Dendritic cell treated with granulocyte-macrophage colony-stimulating factor and Interleukin-4, amounts not matched to agents 40 ng/mL and 50 ng/mL, for 4 days (primary cell): ENCODE data around the gene EPC1.
"Not testable (repeated sequence)": the region's sequence is repeated elsewhere in the genome, so short reads cannot be mapped to it uniquely, and the experiment has no call there.

Experiments
- H3K27ac Mint-ChIP-seq: one replicate; pipeline ENCODE4 v1.8.0; 2022; ENCODE audit warnings: mild to moderate bottlenecking, mixed read lengths
- H3K27me3 Mint-ChIP-seq: one replicate; pipeline ENCODE4 v1.8.0; 2022; ENCODE audit warnings: mild to moderate bottlenecking, mixed read lengths
- H3K36me3 Mint-ChIP-seq: one replicate; pipeline ENCODE4 v1.8.0; 2022; ENCODE audit warnings: low read depth, mixed read lengths
- H3K4me1 Mint-ChIP-seq: one replicate; pipeline ENCODE4 v1.8.0; 2022; ENCODE audit warnings: low read depth, mixed read lengths
- H3K4me3 Mint-ChIP-seq: one replicate; pipeline ENCODE4 v1.8.0; 2022; ENCODE audit warnings: mild to moderate bottlenecking, moderate library complexity, mixed read lengths
- H3K9me3 Mint-ChIP-seq: one replicate; pipeline ENCODE4 v1.8.0; 2022; ENCODE audit warnings: mixed read lengths
- intact Hi-C: fragments of 100-400 bp; cut with micrococcal nuclease; formaldehyde crosslinking; loops from one replicate; pipeline ENCODE4 v1.15.0; 2022

Gene EPC1

DNA sequence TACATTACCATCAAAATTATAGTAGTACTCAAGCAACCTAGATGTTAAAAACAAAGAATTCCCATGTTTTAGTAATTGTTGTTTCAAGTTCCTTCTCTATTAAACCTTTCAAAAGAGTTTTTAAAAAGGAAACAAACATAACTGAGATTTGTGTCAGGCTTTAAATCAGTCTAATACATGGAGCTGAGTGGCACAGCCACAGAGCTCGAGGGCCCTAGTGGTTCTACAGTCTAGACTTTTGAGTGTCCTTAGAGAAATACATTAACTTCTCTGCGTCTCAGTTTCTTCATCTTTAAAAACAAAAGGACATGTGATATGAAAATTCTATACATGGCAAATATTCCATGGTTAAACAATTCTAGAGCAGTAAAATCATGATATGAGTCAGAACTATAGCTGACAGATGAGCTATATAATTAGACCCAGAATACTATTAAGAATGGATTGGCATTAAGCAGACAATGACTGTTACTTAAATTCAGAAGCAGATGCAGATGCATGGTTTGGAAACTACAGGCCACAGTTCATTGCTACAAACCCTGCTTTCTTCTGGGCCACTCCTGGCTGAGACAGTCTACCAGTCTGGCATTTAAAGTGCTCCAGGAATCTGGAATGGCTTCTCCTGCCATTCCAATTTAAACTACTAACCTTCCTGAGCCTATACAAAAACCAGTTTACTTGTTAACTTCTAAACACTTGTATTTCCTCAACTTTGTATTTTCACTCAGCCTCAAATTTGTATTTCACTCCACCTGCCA lies 77.4 kb downstream of the EPC1 start:
- Mint-ChIP-seq H3K4me3 (no peak overlapping the region), H3K9me3 (no peaks in the 10 kb centered on the region), H3K27me3 (no peaks in the 10 kb centered on the region), H3K27ac (no peak overlapping the region), H3K36me3 (peaks cover 64% of the 10 kb centered on the region), H3K4me1 (peaks cover 8% of the 10 kb centered on the region)
- intact Hi-C loops: loop anchor here (5.0 kb wide), 1 partner anchor 78 kb away; the partner anchor contains the start of gene EPC1

DNA sequence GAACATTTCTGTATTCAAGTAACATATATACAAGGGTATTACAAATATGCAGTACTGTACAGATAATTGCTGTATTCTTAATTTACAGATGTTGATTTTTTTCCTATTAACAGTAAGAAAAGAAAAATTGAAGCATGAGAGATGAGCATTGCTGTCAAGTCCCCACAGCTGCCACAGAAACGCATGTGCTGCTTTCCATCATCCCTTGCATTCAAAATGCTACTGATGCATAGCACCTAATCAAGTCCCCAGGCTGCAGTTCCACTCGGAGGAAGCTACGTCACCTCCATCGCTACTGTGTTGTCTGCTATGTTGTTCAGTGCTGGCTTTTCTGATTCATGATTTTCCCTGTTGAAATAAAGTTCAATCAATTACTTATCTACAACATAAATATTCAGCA lies 78.2 kb downstream of the EPC1 start:
- intact Hi-C loops: no loop called here
- Mint-ChIP-seq H3K36me3 (peaks cover 64% of the 10 kb centered on the region), H3K4me1 (peaks cover 10% of the 10 kb centered on the region)

DNA sequence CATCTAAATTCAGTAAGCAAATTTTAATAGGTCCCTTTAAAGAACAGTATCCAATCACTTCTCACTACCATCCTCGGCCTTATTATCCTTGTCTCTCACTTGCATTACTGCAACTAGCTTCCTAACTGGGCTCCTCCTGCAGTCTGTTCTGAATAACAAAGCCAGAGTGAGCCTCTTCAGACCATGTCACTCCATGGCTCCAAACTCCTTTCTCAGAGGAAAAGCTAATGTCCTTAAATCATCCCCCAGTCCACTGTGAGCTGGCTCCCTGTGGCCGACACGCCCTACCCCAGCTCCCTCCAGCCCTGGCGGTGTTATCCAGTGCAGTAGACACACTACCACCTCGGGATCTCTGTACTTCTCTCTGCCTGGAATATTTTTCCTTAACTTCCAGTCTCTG lies 80.0 kb downstream of the EPC1 start:
- Mint-ChIP-seq H3K4me1 (peaks cover 9% of the 10 kb centered on the region), H3K36me3 (peaks cover 55% of the 10 kb centered on the region), H3K9me3 (no peaks in the 10 kb centered on the region), H3K4me3 (no peak overlapping the region), H3K27me3 (no peaks in the 10 kb centered on the region), H3K27ac (no peak overlapping the region)
- intact Hi-C loops: no loop called here

More for the DNA sequence above, 78.2 kb downstream of the EPC1 start:
- no peak overlapping the region for H3K4me3 Mint-ChIP-seq
- H3K9me3 Mint-ChIP-seq: no peaks in the 10 kb centered on the region
- no peaks in the 10 kb centered on the region for H3K27me3 Mint-ChIP-seq
- no peak overlapping the region for H3K27ac Mint-ChIP-seq

DNA sequence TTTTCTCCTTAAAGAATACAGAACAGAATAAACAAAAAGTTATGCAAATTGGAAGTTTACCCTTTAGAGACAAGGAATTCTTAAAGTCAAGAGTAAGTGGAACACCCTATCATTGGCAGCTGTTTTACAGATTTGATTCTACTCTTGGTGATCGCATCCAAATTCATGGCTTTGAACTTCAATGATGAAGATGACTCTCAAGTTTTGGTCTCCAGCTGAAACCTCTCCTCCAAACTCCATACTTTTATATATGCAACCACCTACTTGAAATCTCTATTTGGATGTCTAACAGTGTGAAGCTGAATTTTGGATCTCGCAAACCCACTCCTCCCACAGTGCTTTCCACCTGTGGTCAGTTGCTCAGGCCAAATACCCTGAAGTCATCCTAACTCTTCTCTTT lies 80.4 kb downstream of the EPC1 start:
- no peaks in the 10 kb centered on the region for H3K27me3 Mint-ChIP-seq
- H3K9me3 Mint-ChIP-seq: no peaks in the 10 kb centered on the region
- no peak overlapping the region for H3K4me3 Mint-ChIP-seq
- intact Hi-C loops: no loop called here
- peaks cover 51% of the 10 kb centered on the region for H3K36me3 Mint-ChIP-seq
- peaks cover 9% of the 10 kb centered on the region for H3K4me1 Mint-ChIP-seq
- no peak overlapping the region for H3K27ac Mint-ChIP-seq

DNA sequence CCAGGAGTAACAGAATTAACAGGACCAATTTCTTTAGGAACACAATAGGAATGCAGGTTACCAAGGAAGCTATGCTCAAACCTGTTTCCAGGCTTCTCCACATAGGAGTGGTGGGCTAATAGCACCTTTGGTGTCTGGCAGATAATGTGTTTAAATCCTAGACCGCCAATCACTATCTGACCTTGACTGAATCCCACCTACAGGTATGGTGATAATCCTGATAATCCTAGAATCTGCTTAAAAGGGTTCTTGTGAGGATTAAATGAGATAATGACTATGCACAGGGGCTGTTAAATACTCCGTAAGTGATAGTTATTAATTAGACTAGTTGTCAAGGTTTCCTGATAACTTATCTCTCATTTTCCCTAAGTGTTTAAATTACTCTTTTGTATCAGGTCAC lies 81.2 kb downstream of the EPC1 start:
- Mint-ChIP-seq H3K27ac (no peak overlapping the region), H3K36me3 (peaks cover 43% of the 10 kb centered on the region)
- intact Hi-C loops: no loop called here

DNA sequence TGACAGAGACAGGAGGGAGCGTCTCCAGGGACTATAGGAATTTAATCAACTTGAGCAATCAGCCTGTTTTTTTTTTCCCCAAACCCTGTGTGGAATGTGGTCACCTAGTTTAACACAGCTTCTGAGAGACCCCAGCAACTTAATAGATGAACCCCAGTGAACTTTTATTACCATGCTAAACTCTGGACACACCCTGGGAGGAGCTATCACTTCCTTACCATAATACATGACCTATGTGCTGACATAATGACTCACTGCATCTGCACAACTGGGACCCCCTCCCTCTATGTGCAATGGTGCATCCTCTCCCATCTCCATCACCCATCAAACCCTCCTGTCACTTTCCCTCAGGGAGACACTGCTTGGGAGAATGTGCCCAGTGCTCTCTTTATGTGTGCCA lies 83.7 kb downstream of the EPC1 start:
- no peak overlapping the region for H3K4me3 Mint-ChIP-seq
- no peak overlapping the region for H3K27ac Mint-ChIP-seq

More for the DNA sequence above, 81.2 kb downstream of the EPC1 start:
- H3K9me3 Mint-ChIP-seq: no peaks in the 10 kb centered on the region
- no peak overlapping the region for H3K4me3 Mint-ChIP-seq
- no peaks in the 10 kb centered on the region for H3K27me3 Mint-ChIP-seq
- peaks cover 12% of the 10 kb centered on the region for H3K4me1 Mint-ChIP-seq

DNA sequence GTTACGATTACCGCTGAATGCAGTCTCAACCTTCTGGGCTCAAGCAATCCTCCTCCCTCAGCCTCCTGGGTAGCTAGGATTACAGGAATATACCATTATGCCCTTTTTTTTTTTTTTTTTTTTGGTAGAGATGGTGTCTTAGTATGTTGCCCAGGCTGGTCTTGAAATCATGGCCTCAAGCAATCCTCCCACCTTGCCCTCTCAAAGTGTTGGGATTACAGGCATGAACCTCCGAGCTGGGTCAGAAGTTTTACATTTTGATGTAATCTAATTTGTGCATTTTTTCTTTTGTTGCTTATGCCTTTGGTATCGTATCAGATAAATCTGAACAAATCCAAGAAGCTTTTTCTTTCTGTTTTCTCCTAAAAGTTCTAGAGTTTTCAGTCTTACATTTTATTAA lies 87.4 kb downstream of the EPC1 start:
- no peaks in the 10 kb centered on the region for H3K27me3 Mint-ChIP-seq
- no peak overlapping the region for H3K27ac Mint-ChIP-seq
- intact Hi-C loops: no loop called here
- H3K4me1 Mint-ChIP-seq: peaks cover 24% of the 10 kb centered on the region
- H3K36me3 Mint-ChIP-seq: no peaks in the 10 kb centered on the region
- H3K4me3 Mint-ChIP-seq: no peak overlapping the region
- H3K9me3 Mint-ChIP-seq: no peaks in the 10 kb centered on the region

More for the DNA sequence above, 83.7 kb downstream of the EPC1 start:
- H3K9me3 Mint-ChIP-seq: no peaks in the 10 kb centered on the region
- H3K4me1 Mint-ChIP-seq: peaks cover 14% of the 10 kb centered on the region
- no peaks in the 10 kb centered on the region for H3K27me3 Mint-ChIP-seq
- peaks cover 18% of the 10 kb centered on the region for H3K36me3 Mint-ChIP-seq
- intact Hi-C loops: no loop called here

DNA sequence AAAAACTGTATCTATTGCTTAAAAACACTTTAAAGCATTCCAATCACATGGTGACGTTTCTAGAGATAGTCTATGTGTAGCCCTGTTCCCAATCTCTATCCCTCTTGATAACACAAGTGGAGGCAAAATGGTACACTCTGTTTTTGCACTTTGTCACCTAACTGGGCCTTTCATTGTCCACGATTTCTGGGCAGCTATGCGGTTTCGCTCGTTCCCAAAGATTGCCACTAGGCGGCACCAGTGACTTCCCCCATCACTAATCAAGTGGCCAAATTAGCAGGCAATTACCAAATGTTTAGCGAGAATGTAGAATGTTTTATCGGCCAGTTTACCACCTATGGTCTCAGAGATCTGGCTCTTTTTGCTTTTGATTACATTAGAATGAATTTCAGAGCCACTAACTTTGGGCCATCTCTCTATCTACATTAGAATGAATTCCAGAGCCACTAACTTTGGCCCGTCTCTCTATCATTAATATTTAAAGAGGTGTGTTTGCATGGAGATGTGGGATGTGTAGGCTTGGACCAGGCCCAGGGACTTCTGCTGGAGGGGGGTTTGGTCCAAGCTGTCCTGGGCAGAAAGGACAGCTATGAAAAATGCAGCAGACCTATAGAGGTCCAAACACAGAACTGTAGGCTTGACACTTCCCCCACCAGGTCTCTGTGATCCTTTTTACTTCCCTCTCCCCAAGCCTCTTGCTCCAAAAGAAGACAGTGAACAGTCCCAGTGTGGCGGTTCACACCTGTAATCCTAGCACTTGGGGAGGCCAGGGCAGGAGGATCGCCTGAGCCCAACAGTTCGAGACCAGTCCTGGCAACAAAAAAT lies 90.1 kb downstream of the EPC1 start:
- intact Hi-C loops: loop anchor here (1.0 to 2.0 kb wide), 2 partner anchors 89 to 112 kb away; no protein-coding TSS in a partner anchor
- Mint-ChIP-seq H3K4me1 (peaks cover 20% of the 10 kb centered on the region), H3K36me3 (no peaks in the 10 kb centered on the region), H3K9me3 (peaks cover 8% of the 10 kb centered on the region), H3K27me3 (no peaks in the 10 kb centered on the region), H3K4me3 (no peak overlapping the region), H3K27ac (no peak overlapping the region)

DNA sequence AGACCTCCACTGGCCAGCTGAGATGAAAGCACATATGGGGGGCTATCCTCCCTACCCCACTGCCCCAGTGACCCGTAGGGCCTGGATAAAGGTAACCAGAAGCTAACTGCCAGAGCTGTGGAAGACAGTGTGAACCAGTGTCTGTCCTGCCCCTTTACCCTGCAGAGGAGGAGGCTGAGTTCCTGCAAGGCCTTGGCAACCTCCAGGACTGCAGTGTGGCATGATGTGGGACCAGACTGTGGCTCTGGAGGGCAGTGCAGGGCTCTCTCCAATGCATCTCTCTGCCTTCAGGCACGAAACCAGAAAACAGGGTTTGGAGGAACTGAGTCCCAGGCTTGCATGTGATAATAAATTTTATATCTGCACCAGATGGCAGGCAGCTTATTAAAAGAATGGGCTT lies 93.1 kb downstream of the EPC1 start:
- Mint-ChIP-seq H3K27me3 (no peaks in the 10 kb centered on the region), H3K4me3 (no peak overlapping the region), H3K36me3 (no peaks in the 10 kb centered on the region), H3K27ac (no peak overlapping the region), H3K9me3 (peaks cover 8% of the 10 kb centered on the region), H3K4me1 (peaks cover 14% of the 10 kb centered on the region)
- intact Hi-C loops: no loop called here

DNA sequence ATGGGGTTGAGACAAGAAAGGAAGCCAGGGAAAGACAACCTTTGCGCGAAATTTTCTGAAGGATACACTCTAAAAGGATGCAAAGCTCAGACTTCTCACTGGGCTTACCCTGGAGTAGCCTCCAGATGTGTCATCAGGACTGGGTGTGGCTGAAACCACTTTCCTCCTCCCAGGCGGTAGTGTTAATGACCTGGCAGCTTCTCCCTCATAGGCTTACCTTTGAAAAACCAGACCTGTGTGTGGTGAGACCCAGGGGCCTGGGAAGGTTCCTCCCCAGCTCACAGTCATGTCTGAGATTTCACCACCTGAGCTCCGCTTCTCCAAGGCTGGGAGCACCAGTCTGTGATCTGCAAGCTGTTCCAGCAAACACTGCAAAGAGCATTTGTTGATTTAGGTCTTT lies 93.7 kb downstream of the EPC1 start:
- Mint-ChIP-seq H3K27ac (no peak overlapping the region), H3K27me3 (no peaks in the 10 kb centered on the region), H3K4me1 (peaks cover 14% of the 10 kb centered on the region), H3K4me3 (no peak overlapping the region), H3K9me3 (peaks cover 8% of the 10 kb centered on the region), H3K36me3 (no peaks in the 10 kb centered on the region)
- intact Hi-C loops: no loop called here

DNA sequence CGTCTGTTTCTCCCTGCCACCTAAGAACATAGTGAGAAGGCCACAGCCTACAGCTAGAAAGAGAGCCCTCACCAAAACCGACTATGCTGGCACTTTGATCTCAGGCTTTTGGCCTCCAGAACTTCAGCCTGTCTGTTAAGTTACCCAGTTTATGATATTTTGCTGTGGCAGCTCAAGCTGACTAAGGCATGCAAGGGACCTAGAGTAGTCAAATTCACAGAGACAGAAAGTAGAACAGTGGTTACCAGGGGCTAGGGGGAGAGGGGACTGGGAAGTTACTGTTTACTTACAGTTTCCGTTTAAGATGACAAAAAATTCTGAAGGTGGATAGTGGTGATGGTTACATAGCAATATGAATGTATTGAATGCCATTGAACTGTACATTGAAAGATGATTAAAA lies 96.5 kb downstream of the EPC1 start:
- not testable (repeated sequence) for H3K27ac Mint-ChIP-seq, H3K27me3 Mint-ChIP-seq, H3K4me3 Mint-ChIP-seq

DNA sequence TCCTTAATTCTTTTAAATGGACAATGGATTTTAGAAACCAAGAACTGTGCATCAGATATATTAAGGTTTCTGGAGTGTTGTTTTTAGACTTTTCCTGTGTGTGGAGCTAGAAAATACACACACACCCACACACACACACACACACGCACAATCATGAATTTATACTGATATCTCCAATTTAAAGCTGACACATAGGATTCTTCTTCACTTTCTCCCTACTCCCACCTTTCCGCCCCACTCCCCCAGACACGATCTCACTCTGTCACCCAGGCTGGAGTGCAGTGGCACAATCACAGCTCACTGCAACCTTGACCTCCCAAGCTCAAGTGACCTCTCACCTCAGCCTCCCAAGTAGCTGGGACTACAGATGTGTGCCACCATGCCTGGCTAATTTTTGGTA lies 100.3 kb downstream of the EPC1 start:
- intact Hi-C loops: no loop called here
- H3K4me3 Mint-ChIP-seq: no peak overlapping the region
- no peaks in the 10 kb centered on the region for H3K4me1 Mint-ChIP-seq

More for the DNA sequence above, 96.5 kb downstream of the EPC1 start:
- H3K36me3 Mint-ChIP-seq, intact Hi-C loops, H3K9me3 Mint-ChIP-seq, H3K4me1 Mint-ChIP-seq: not testable (repeated sequence)

DNA sequence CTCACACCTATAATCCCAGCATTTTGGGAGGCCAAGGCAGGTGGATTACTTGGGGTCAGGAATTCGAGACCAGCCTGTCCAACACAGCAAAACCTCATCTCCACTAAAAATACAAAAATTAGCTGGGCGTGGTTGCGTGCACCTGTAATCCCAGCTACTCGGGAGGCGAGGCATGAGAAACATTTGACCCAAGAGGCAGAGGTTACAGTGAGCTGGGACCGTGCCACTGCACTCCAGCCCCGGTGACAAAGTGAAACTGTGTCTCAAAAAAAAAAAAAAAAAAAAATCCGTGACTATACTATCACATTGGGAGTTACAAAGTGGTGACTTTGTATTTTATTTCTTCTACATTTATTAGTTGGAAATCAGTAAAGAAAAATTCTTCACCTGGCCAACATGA lies 101.2 kb downstream of the EPC1 start:
- H3K4me3 Mint-ChIP-seq: no peak overlapping the region
- peaks cover 4% of the 10 kb centered on the region for H3K4me1 Mint-ChIP-seq
- intact Hi-C loops: no loop called here
- H3K27me3 Mint-ChIP-seq: no peaks in the 10 kb centered on the region
- H3K27ac Mint-ChIP-seq: no peak overlapping the region
- no peaks in the 10 kb centered on the region for H3K9me3 Mint-ChIP-seq
- no peaks in the 10 kb centered on the region for H3K36me3 Mint-ChIP-seq

More for the DNA sequence above, 100.3 kb downstream of the EPC1 start:
- Mint-ChIP-seq H3K9me3 (no peaks in the 10 kb centered on the region), H3K27ac (no peak overlapping the region), H3K27me3 (no peaks in the 10 kb centered on the region), H3K36me3 (no peaks in the 10 kb centered on the region)

DNA sequence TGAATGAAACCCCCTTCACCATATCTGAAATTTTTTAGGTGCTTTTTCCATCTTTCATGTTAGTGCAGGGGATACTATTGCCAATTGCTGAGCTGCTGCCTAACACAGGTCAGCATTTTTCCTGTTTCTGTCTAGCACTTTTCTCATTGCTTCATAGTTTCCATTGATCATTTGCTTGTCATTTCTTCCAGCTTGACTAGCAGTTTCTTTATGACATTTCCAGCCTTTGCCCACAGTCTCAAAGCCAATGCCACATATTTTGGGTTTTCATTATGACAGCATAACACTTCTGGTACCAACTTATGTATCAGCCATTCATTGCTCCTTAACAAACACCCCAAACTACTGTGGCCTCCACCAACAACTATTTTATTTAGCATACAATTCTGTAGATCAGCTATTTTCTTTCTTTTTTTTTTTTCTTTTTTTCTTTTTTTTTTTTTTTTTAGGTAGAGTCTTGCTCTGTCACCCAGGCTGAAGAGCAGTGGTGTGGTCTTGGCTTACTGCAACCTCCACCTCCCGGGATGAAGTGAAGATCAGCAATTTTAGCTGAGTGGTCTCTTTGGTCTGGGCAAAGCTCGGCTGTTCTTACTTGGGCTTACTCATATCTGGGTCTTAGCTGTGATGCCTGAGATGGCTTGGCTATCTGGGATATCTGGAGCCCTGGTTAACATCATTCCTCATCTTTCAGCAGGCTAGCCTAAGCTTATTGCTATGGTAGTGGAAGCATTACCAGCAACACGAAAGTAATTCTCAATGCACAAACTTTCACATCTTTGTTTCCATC lies 102.3 kb downstream of the EPC1 start:
- intact Hi-C loops: no loop called here
- no peaks in the 10 kb centered on the region for H3K27me3 Mint-ChIP-seq
- no peak overlapping the region for H3K27ac Mint-ChIP-seq
- no peaks in the 10 kb centered on the region for H3K36me3 Mint-ChIP-seq
- H3K4me1 Mint-ChIP-seq: peaks cover 15% of the 10 kb centered on the region
- no peaks in the 10 kb centered on the region for H3K9me3 Mint-ChIP-seq
- H3K4me3 Mint-ChIP-seq: no peak overlapping the region
